A549 (cell line): ENCODE measurements around the gene SNTG2. TPM values are rescaled to one million over a fixed set of nuclear protein-coding genes. Genes with fewer than 3 reads are reported as not detected.

Experiments used
- ATAC-seq, 2 experiments: fragments of 200-7000 bp in 1 of 2; fragments of >200 bp in 1 of 2; cut with Nextera tagmentation in 1 of 2; cut with Tn5 transposase in 1 of 2; 3 replicates each; pipeline versions ENCODE4 v1.8.0 to v1.9.1; 2018 to 2020; ENCODE audit warnings: mild to moderate bottlenecking in 1 of 2, moderate library complexity in 1 of 2
- CTCF ChIA-PET: fragments of 300-600 bp; sonication (Branson Sonifier 250); formaldehyde crosslinking; extraction: SDS; loops from one replicate; lab custom pipeline; 2021; ENCODE audit warnings: antibody characterized with exemption, inconsistent platforms; lab: Yijun Ruan, JAX
- POLR2A ChIA-PET: fragments of 350-600 bp; formaldehyde crosslinking; extraction: SDS; loops from one replicate; lab custom pipeline; 2021; ENCODE audit warnings: antibody characterized with exemption, inconsistent platforms; lab: Yijun Ruan, JAX
- DNase-seq, 2 experiments: peaks; one replicate each; pipeline versions ENCODE4 v3.0.0 to v3.0.0-alpha.2; 2011 to 2016; ENCODE audit warnings: low read depth in 1 of 2, low spot score in 1 of 2
- FAIRE-seq: peaks from 2 replicates; lab custom pipeline; 2011; peaks lifted over from hg19 to GRCh38; lab: Jason Lieb, UNC
- H3K27ac ChIP-seq, 2 experiments: fragments of >200 bp; sonication (Bioruptor Twin); formaldehyde crosslinking; 3 replicates each; pipeline ENCODE4 v1.5.1; 2016 to 2017
- H3K4me1 ChIP-seq: fragments of >200 bp; sonication (Bioruptor Twin); formaldehyde crosslinking; 3 replicates; pipeline ENCODE4 v1.6.1; 2016
- H3K4me2 ChIP-seq: fragments of >200 bp; sonication (Bioruptor Twin); formaldehyde crosslinking; 3 replicates; pipeline ENCODE4 v1.6.1; 2016
- H3K4me3 ChIP-seq: fragments of >200 bp; sonication (Bioruptor Twin); formaldehyde crosslinking; 3 replicates; pipeline ENCODE4 v1.5.1; 2016
- H3K9me3 ChIP-seq: fragments of >200 bp; sonication (Bioruptor Twin); formaldehyde crosslinking; 3 replicates; pipeline ENCODE4 v1.6.1; 2016
- BHLHE40 ChIP-seq: IDR thresholded peaks from 2 replicates; pipeline ENCODE4 v1.6.1; 2012; ENCODE audit warnings: low read depth, low read length, inconsistent platforms
- CHD4 ChIP-seq: fragments of 200-600 bp; sonication (generic); IDR thresholded peaks from 2 replicates; pipeline ENCODE4 v1.6.1; 2016; ENCODE audit warnings: antibody characterized with exemption, mild to moderate bottlenecking, borderline replicate concordance
- CTCF ChIP-seq: fragments of >200 bp; sonication (Bioruptor Twin); formaldehyde crosslinking; IDR thresholded peaks from 3 replicates; pipeline ENCODE4 v1.5.1; 2016
- E2F6 ChIP-seq: IDR thresholded peaks from 2 replicates; pipeline ENCODE4 v1.6.1; 2012; ENCODE audit warnings: low read depth, borderline replicate concordance
- EHMT2 ChIP-seq: fragments of 200-600 bp; sonication (generic); IDR thresholded peaks from 2 replicates; pipeline ENCODE4 v1.6.1; 2016; ENCODE audit warnings: antibody characterized with exemption, low read depth, mild to moderate bottlenecking, moderate library complexity
- ESRRA ChIP-seq: fragments of 150-350 bp; IDR thresholded peaks from 2 replicates; pipeline ENCODE4 v1.6.1; 2014; ENCODE audit warnings: mild to moderate bottlenecking, low read length, borderline replicate concordance
- GATA3 ChIP-seq: IDR thresholded peaks from 2 replicates; pipeline ENCODE4 v1.6.1; 2012; ENCODE audit warnings: borderline replicate concordance
- HDAC2 ChIP-seq: fragments of 200-600 bp; sonication (generic); IDR thresholded peaks from 2 replicates; pipeline ENCODE4 v1.6.1; 2016
- HEYL ChIP-seq: fragments of 250-450 bp; sonication (Bioruptor Pico); IDR thresholded peaks from 2 replicates; pipeline ENCODE4 v1.8.0; 2021; ENCODE audit warnings: mild to moderate bottlenecking, moderate library complexity
- JUNB ChIP-seq: fragments of >200 bp; sonication (Bioruptor Twin); formaldehyde crosslinking; IDR thresholded peaks from 2 replicates; pipeline ENCODE4 v1.6.1; 2016
- MAFK ChIP-seq: fragments of 450-650 bp; IDR thresholded peaks from 2 replicates; pipeline ENCODE4 v1.6.1; 2014; ENCODE audit not compliant: partially characterized antibody
- PBX3 ChIP-seq: IDR thresholded peaks from 2 replicates; pipeline ENCODE4 v1.6.1; 2012
- POLR2A ChIP-seq: IDR thresholded peaks from 2 replicates; pipeline ENCODE4 v1.6.1; 2012; ENCODE audit warnings: mild to moderate bottlenecking, low read length
- RAD21 ChIP-seq, 2 experiments: fragments of >200 bp in 1 of 2; sonication (Bioruptor Twin) in 1 of 2; formaldehyde crosslinking in 1 of 2; IDR thresholded peaks in 1 of 2; conservative IDR thresholded peaks in 1 of 2; 2 replicates in 1 of 2; 3 replicates in 1 of 2; pipeline ENCODE4 v1.6.1; 2012 to 2018; ENCODE audit warnings: inconsistent platforms in 1 of 2
- RARB ChIP-seq: fragments of 250-450 bp; sonication (Bioruptor Pico); IDR thresholded peaks from 2 replicates; pipeline ENCODE4 v1.8.0; 2021; ENCODE audit warnings: mild to moderate bottlenecking, moderate library complexity
- RFX5 ChIP-seq: fragments of 450-650 bp; IDR thresholded peaks from 2 replicates; pipeline ENCODE4 v1.7.1; 2014; ENCODE audit warnings: antibody characterized with exemption, mild to moderate bottlenecking, moderate library complexity
- TFCP2L1 ChIP-seq: fragments of 250-450 bp; sonication (Bioruptor Pico); IDR thresholded peaks from 2 replicates; pipeline ENCODE4 v1.5.0; 2021; ENCODE audit warnings: mild to moderate bottlenecking
- USF2 ChIP-seq: fragments of 450-650 bp; IDR thresholded peaks from 2 replicates; pipeline ENCODE4 v1.6.1; 2014; ENCODE audit warnings: antibody characterized with exemption
- ZC3H11A ChIP-seq: fragments of 450-650 bp; IDR thresholded peaks from 2 replicates; pipeline ENCODE4 v1.6.1; 2014; ENCODE audit warnings: antibody characterized with exemption, mild to moderate bottlenecking
- ZNF302 ChIP-seq: fragments of 250-450 bp; sonication (Bioruptor Pico); IDR thresholded peaks from 2 replicates; pipeline ENCODE4 v1.9.0; 2021; ENCODE audit warnings: inconsistent platforms, mild to moderate bottlenecking, moderate library complexity
- WGBS: methylation state at CpG from one replicate; pipeline ENCODE4 v1.1.6; 2017; ENCODE audit errors: missing lambda C conversion rate; 5-methylcytosine and 5-hydroxymethylcytosine counted together
- polyA plus RNA-seq, 4 experiments: library from polyadenylated mRNA; depleted of rRNA in 3 of 4; stranded (reverse); fragments of >200 nt; fragmentation: RNase III in 1 of 4; extraction: RNeasy Plus Mini Kit Qiagen cat#74134 plus additional on column Dnase treatment in 1 of 4; gene quantifications; 2 replicates in 3 of 4; 3 replicates in 1 of 4; pipeline ENCODE4 v1.2.3, GENCODE V29; 2011 to 2017
- TF ChIP-seq, protein P1 (sequence below): fragments of 250-450 bp; sonication (Bioruptor Pico); IDR thresholded peaks from 2 replicates; pipeline ENCODE4 v1.5.0; 2021; ENCODE audit warnings: mild to moderate bottlenecking, moderate library complexity, borderline replicate concordance
- TF ChIP-seq, protein P2 (sequence below): fragments of 200-600 bp; sonication (generic); IDR thresholded peaks from 2 replicates; pipeline ENCODE4 v1.6.1; 2016; ENCODE audit warnings: antibody characterized with exemption, mild to moderate bottlenecking, moderate library complexity

The SNTG2 gene
- polyA plus RNA-seq, 2 of the 4 experiments (the other 2 are of a cell fraction), result not detected

DNA sequence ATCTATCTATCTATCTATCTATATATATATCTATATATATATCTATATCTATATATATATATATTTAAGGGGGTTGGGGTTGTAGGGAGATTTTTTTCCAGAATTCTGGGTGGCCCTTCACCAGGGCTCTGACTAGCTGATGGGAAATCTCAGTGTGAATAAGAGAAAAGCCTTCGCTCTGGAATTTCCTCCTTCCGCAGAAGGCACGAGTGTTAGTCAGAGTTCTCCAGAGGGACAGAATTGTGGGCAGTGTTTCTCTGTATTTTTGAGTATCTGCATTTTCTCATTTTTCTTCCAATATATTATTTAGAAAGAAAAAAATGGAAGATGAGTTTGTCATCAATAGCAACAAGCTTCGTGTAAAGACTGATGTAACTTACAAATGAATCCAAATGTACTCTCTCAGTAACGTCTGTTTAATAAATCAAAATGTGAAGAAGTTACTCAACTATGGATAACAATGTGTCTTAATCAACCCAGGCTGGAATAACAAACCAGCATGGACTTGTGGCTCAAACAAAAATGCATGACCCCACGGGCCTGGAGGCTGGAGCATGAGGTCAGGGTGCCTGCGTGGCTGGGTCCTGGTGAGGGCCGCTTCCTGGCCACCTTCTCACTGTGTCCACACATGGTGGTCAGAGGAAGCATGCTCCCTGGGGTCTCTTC is 10.6 kb upstream of the SNTG2 start:
- H3K4me3 ChIP-seq, result no peak overlapping the region
- CTCF ChIA-PET, result no interaction called here
- POLR2A ChIA-PET, result no interaction called here
- TF ChIP-seq POLR2A (no peak), JUNB (no peak), RFX5 (no peak), RAD21 (conservative IDR thresholded peaks at IDR 0.05 in 1 of 2, IDR thresholded peaks at IDR 0.05 in 1 of 2) (no peak), CTCF (no peak), PBX3 (no peak), USF2 (no peak), EHMT2 (no peak), E2F6 (no peak), MAFK (no peak), CHD4 (no peak), HEYL (CRISPR knock-in tag) (no peak), TFCP2L1 (CRISPR knock-in tag) (no peak), BHLHE40 (no peak), GATA3 (no peak)
- TF ChIP-seq, protein P1, sequence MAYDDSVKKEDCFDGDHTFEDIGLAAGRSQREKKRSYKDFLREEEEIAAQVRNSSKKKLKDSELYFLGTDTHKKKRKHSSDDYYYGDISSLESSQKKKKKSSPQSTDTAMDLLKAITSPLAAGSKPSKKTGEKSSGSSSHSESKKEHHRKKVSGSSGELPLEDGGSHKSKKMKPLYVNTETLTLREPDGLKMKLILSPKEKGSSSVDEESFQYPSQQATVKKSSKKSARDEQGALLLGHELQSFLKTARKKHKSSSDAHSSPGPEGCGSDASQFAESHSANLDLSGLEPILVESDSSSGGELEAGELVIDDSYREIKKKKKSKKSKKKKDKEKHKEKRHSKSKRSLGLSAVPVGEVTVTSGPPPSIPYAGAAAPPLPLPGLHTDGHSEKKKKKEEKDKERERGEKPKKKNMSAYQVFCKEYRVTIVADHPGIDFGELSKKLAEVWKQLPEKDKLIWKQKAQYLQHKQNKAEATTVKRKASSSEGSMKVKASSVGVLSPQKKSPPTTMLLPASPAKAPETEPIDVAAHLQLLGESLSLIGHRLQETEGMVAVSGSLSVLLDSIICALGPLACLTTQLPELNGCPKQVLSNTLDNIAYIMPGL (CRISPR knock-in tag), result no peak
- no peak overlapping the region for H3K27ac ChIP-seq
- peaks cover 16% of the 10 kb centered on the region; the same call in 2 of the 3 replicates for H3K9me3 ChIP-seq
- no peaks in the 10 kb centered on the region for H3K4me1 ChIP-seq
- 25% methylated on average over 8 of the region's 8 CpGs for WGBS
- ATAC-seq (no peak), FAIRE-seq (no peak), DNase-seq (no peak)
- no peak overlapping the region for H3K4me2 ChIP-seq

DNA sequence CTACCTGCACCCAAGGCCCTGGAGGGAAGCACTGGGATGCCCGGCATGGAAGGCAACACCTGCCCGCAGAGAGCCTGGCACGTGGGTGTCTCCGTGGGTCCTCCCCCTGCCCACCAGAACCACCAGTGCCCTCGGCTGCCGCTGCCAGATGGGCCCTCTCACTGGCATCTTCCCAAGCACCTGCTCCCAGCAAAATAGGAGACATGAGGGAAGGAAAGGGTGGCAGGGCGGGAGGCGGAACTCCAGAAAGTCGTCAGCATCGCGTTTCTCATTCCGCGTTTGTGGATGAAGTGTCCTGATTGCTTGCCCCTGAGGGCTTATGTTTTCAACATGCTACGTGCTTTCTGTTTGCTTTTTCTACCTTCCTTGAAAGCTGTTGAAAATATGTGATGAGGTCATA is 8.8 kb upstream of the SNTG2 start:
- Histone ChIP-seq H3K27ac (no peak overlapping the region), H3K4me1 (no peaks in the 10 kb centered on the region), H3K4me3 (no peak overlapping the region), H3K9me3 (peaks cover 16% of the 10 kb centered on the region; the same call in 1 of the 3 replicates), H3K4me2 (no peak overlapping the region)
- ChIA-PET POLR2A (no interaction called here), CTCF (no interaction called here)
- ATAC-seq (no peak), DNase-seq (no peak), FAIRE-seq (no peak)
- TF ChIP-seq ZC3H11A (no peak), ESRRA (no peak), BHLHE40 (no peak), RARB (CRISPR knock-in tag) (no peak), HDAC2 (no peak), ZNF302 (no peak)
- TF ChIP-seq, protein P2, sequence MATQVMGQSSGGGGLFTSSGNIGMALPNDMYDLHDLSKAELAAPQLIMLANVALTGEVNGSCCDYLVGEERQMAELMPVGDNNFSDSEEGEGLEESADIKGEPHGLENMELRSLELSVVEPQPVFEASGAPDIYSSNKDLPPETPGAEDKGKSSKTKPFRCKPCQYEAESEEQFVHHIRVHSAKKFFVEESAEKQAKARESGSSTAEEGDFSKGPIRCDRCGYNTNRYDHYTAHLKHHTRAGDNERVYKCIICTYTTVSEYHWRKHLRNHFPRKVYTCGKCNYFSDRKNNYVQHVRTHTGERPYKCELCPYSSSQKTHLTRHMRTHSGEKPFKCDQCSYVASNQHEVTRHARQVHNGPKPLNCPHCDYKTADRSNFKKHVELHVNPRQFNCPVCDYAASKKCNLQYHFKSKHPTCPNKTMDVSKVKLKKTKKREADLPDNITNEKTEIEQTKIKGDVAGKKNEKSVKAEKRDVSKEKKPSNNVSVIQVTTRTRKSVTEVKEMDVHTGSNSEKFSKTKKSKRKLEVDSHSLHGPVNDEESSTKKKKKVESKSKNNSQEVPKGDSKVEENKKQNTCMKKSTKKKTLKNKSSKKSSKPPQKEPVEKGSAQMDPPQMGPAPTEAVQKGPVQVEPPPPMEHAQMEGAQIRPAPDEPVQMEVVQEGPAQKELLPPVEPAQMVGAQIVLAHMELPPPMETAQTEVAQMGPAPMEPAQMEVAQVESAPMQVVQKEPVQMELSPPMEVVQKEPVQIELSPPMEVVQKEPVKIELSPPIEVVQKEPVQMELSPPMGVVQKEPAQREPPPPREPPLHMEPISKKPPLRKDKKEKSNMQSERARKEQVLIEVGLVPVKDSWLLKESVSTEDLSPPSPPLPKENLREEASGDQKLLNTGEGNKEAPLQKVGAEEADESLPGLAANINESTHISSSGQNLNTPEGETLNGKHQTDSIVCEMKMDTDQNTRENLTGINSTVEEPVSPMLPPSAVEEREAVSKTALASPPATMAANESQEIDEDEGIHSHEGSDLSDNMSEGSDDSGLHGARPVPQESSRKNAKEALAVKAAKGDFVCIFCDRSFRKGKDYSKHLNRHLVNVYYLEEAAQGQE, result no peak
- 5% methylated on average over 14 of the region's 14 CpGs for WGBS
